AG04449 (cell line): ENCODE data around the gene ZNF43.
"Not testable (repeated sequence)": the region's sequence is repeated elsewhere in the genome, so short reads cannot be mapped to it uniquely, and the experiment has no call there.

ENCODE experiments used
- CTCF ChIA-PET: fragments of 350-600 bp; formaldehyde crosslinking; extraction: SDS; loops from one replicate; lab custom pipeline; 2021; ENCODE audit warnings: antibody characterized with exemption; lab: Yijun Ruan, JAX
- POLR2A ChIA-PET: fragments of 400-600, 350-600 bp; formaldehyde crosslinking; extraction: SDS; loops from one replicate; lab custom pipeline; 2020; ENCODE audit warnings: antibody characterized with exemption, inconsistent platforms; lab: Yijun Ruan, JAX
- DNase-seq: peaks from one replicate; pipeline ENCODE4 v3.0.0-alpha.2; 2010; ENCODE audit warnings: low read depth, low spot score
- H3K4me3 ChIP-seq: 2 replicates; pipeline ENCODE4 v1.5.1; 2011; ENCODE audit warnings: low read depth, mild to moderate bottlenecking, control low read depth, low read length
- CTCF ChIP-seq: IDR thresholded peaks from one replicate; pipeline ENCODE4 v1.5.1; 2011; ENCODE audit warnings: mild to moderate bottlenecking, moderate library complexity, low read length, control low read depth, inconsistent platforms; ENCODE audit not compliant: insufficient read depth; ENCODE audit errors: missing control alignments

ZNF43 gene

DNA sequence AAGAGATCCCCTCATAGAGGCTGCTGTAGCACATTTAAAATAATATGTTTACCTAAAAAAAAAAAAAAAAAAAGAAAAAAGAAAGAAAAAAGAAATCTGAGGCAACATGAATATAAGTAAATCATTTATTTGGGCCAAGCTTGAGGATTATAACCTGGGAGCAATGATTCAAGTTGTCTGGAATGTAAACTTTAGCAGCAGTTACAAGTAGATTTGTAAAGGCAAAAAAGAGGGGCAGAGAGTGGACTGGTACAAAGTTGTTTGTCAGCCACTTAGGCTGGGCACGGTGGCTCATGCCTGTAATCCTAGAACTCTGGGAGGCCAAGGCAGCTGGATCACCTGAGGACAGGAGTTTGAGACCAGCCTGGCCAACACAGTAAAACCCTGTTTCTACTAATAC lies 11.3 kb downstream of the ZNF43 start:
- ChIA-PET CTCF (no interaction called here), POLR2A (no interaction called here)
- TF ChIP-seq CTCF: no peak
- DNase-seq: no peak
- no peak overlapping the region for H3K4me3 ChIP-seq

DNA sequence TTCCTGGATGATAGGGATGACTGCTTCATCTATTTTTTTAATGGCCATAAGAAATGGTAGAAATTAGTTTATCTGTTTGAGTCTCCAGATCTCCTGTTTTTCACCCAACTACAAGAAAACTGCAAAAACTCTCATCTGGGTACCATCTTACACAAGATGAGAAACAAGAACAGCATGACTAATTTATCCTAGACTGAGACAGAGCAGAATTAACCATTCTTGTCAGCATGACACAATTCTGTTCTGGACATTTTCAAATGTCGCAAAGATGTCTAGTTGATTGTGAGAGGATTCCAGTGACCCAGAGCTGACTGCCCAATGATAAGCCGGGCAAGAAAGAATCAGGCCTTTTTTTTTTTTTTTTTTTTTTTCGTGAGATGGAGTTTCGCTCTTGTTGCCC lies 12.8 kb downstream of the ZNF43 start:
- ChIA-PET POLR2A (no interaction called here), CTCF (no interaction called here)
- no peak for DNase-seq
- H3K4me3 ChIP-seq: no peak overlapping the region
- no peak for TF ChIP-seq CTCF

GRCh38 chr19:21812448-21812847 lies 23.5 kb downstream of the ZNF43 start:
- POLR2A ChIA-PET: no interaction called here
- no peak for TF ChIP-seq CTCF
- DNase-seq: no peak
- CTCF ChIA-PET: no interaction called here
- no peak overlapping the region for H3K4me3 ChIP-seq

- POLR2A ChIA-PET, H3K4me3 ChIP-seq, CTCF ChIA-PET: not testable (repeated sequence)
These were observed 27.5 kb downstream of the ZNF43 start for GRCh38 chr19:21808400-21809000.

DNA sequence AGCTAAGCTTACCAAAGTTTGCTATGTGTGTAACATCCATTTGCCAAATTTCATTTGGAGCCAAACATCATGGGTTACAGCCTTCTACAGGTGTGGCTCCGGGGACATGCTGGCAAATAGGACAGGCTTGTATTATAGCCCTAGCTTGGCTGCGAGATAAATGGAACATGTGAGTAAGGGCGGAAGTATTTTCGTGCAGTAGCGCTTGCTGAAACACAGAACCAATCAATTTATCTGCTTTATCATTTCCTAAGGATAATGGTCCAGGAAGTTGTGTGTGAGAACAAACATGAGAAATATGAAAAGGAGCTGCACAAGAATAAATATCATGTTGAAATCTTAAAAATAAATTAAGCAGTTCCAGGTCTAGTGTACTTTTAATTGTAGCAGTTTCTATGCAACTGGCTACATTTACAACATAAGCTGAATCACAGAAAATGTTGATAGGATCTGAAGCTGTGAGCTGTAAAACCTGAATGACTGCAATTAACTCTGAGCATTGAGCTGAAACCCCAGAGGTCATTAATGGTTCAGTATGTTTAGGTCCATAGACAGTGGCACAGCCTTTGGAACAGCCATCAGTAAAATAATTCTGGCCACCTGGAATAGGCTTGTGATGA lies 46.4 kb downstream of the ZNF43 start:
- no peak for DNase-seq
- TF ChIP-seq CTCF: no peak
- H3K4me3 ChIP-seq: no peak overlapping the region
- ChIA-PET POLR2A (no interaction called here), CTCF (no interaction called here)

More at GRCh38 chr19:21808400-21809000, 27.5 kb downstream of the ZNF43 start:
- not testable (repeated sequence) for DNase-seq

GRCh38 chr19:21786936-21787335 lies 49.0 kb downstream of the ZNF43 start:
- TF ChIP-seq CTCF: no peak
- ChIA-PET CTCF (no interaction called here), POLR2A (no interaction called here)
- no peak overlapping the region for H3K4me3 ChIP-seq
- DNase-seq: no peak

DNA sequence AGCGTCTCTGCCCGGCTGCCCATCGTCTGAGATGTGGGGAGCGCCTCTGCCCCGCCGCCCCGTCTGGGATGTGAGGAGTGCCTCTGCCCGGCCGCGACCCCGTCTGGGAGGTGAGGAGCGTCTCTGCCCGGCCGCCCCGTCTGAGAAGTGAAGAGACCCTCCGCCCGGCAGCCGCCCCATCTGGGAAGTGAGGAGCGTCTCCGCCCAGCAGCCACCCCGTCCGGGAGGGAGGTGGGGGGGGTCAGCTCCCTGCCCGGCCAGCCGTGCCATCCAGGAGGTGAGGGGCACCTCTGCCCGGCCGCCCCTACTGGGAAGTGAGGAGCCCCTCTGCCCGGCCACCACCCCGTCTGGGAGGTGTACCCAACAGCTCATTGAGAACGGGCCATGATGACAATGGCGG lies 60.2 kb downstream of the ZNF43 start:
- H3K4me3 ChIP-seq, DNase-seq, POLR2A ChIA-PET, CTCF ChIA-PET: not testable (repeated sequence)
